ENCODE results near the gene ADAMTS2.

Gene ADAMTS2

GRCh38 chr5:179118338-179118737 is 226.9 kb downstream of the ADAMTS2 start:
- no peak for FAIRE-seq
- TF ChIP-seq CTCF (IDR thresholded peaks at IDR 0.05; ENCODE audit: insufficient read depth, missing control alignments), result no peak
- DNase-seq (ENCODE audit: insufficient read length, low spot score), result no peak

- FAIRE-seq, result no peak
- no peak for TF ChIP-seq CTCF (IDR thresholded peaks at IDR 0.05; ENCODE audit: insufficient read depth, missing control alignments)
- no peak for DNase-seq (ENCODE audit: insufficient read length, low spot score)
These were observed 229.3 kb downstream of the ADAMTS2 start for GRCh38 chr5:179115845-179116524.

GRCh38 chr5:179115307-179115706 is 230.0 kb downstream of the ADAMTS2 start:
- no peak for DNase-seq (ENCODE audit: insufficient read length, low spot score)
- FAIRE-seq, result no peak
- TF ChIP-seq CTCF (IDR thresholded peaks at IDR 0.05; ENCODE audit: insufficient read depth, missing control alignments), result no peak

DNA sequence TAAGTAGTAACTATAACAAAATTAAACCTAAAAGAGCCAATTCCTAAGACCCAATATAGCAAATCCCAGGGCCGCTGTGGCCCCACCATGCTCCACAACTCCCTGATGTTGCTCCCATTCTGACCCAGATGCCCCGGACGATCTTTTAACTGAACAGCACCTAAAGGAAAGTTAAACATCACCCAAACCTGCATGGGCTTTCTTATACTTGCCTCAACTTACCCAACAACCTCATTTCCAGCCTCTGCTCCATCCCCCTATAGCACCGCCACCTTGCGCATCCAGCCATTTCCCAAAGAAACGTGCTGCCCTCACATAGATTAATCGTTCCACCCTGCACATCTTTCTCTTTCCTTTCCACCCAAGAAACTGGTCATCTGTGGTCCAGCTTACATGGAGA is 230.5 kb downstream of the ADAMTS2 start:
- no peak for FAIRE-seq

GRCh38 chr5:179113945-179114641 is 231.2 kb downstream of the ADAMTS2 start:
- TF ChIP-seq CTCF (IDR thresholded peaks at IDR 0.05; ENCODE audit: insufficient read depth, missing control alignments), result no peak
- FAIRE-seq, result no peak

More for the DNA sequence above, 230.5 kb downstream of the ADAMTS2 start:
- no peak for TF ChIP-seq CTCF (IDR thresholded peaks at IDR 0.05; ENCODE audit: insufficient read depth, missing control alignments)
- no peak for DNase-seq (ENCODE audit: insufficient read length, low spot score)

GRCh38 chr5:179113143-179113530 is 232.1 kb downstream of the ADAMTS2 start:
- FAIRE-seq, result no peak
- no peak for TF ChIP-seq CTCF (IDR thresholded peaks at IDR 0.05; ENCODE audit: insufficient read depth, missing control alignments)
- no peak for DNase-seq (ENCODE audit: insufficient read length, low spot score)

More at GRCh38 chr5:179113945-179114641, 231.2 kb downstream of the ADAMTS2 start:
- DNase-seq (ENCODE audit: insufficient read length, low spot score), result no peak
